ENCODE data around the gene UNC13B. TPM values are rescaled to one million over a fixed set of nuclear protein-coding genes. Genes with fewer than 3 reads are reported as not detected.

The UNC13B gene
- total RNA-seq, 1 experiment from 2014 or later = 9.8 TPM

DNA sequence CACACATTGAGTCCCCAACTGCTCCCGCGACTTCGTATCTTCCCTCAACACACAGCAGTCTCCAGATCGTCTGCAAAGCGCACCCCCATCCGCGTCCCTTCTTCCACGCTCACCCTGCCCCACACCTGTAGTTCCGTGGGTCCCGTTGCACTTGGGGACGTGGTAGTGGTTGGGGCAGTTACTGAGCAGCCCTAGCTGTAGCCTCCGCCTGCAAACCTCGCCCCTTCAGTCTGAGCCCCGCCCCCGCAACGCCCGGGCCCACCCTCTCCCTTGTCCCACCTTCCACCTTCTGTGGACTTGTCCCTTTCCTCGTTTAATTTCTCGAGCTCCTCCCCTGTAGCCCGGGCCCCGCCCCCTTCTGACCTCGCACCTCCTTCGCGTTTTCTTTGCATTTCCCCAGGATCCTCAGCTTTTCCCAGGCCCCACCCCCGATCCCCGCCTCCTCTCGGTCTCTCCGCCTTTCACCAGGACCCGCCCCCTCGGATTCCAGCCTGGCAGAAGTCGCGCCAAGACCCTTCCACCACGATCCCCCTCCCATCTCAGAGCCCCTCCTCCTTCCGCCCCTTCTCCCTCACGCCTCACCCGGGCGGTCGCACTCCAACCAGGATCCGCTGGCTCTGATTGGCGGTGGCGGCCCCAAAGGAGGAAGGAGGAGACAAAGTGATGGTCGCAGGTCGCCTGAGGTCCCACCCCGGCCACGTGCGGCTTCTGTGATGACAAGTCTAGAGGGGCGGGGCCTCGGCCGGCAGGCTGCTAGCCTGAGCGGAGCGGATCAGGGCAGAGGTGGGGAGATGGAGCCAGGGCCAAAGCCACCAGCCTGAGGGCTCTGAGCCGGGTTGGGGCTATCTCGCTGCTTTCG, 45.9 kb upstream of the UNC13B start, which contains the start of gene ATOSB:
Gene ATOSB, minus strand, starts transcription at position 183 of the 859 bp plus-strand sequence. CDS start 7,588 bp downstream, outside the sequence.
- Histone ChIP-seq H4K20me1 (ENCODE audit: low read length) (no peaks in the 10 kb centered on the region), H2AFZ (ENCODE audit: low read length) (peak within 1 kb of the TSS; percentile 93), H3K4me2 (ENCODE audit: low read length) (peak within 1 kb of the TSS; percentile 99), H3K36me3 (ENCODE audit: low read depth, low read length) (no peaks in the 10 kb centered on the region; the same call in 1 of the 2 replicates), H3K27ac (ENCODE audit: low read length) (peak within 1 kb of the TSS; percentile 39), H3K27me3 (ENCODE audit: low read length) (no peaks in the 10 kb centered on the region), H3K4me1 (ENCODE audit: insufficient read depth, low read length) (peaks cover 36% of the 10 kb centered on the region), H3K9me2 (replicated peaks; ENCODE audit: low read length) (no peaks in the 10 kb centered on the region), H3K9me3 (ENCODE audit: low read length) (no peaks in the 10 kb centered on the region), H3F3A (ENCODE audit: low read length, unreplicated experiment) (no peaks in the 10 kb centered on the region), H3K4me3 (ENCODE audit: low read length) (peak within 1 kb of the TSS; percentile 83), H3K9ac (ENCODE audit: low read length) (peak within 1 kb of the TSS; percentile 54), H3K79me2 (ENCODE audit: low read length) (no peaks in the 10 kb centered on the region)
- intact Hi-C loops (cut with micrococcal nuclease) = loop anchor here (1.0 to 5.0 kb wide), 5 partner anchors 46 to 436 kb away; partner anchors contain the start of gene UNC13B
- no TSS peak for BruUV-seq (replicated peaks)
- ChIA-PET POLR2A (ENCODE audit: unreplicated experiment) (interaction anchor here (0.6 kb wide), 1 partner anchor 134 kb away, joined by 7 read pairs; no protein-coding TSS in a partner anchor), CTCF (interaction anchor here (0.6 to 1.7 kb wide), 4 partner anchors 13 to 269 kb away, joined by 3 to 13 read pairs (median 9); partner anchors contain the start of genes STOML2 and UNC13B)
- TF ChIP-seq, protein P1, sequence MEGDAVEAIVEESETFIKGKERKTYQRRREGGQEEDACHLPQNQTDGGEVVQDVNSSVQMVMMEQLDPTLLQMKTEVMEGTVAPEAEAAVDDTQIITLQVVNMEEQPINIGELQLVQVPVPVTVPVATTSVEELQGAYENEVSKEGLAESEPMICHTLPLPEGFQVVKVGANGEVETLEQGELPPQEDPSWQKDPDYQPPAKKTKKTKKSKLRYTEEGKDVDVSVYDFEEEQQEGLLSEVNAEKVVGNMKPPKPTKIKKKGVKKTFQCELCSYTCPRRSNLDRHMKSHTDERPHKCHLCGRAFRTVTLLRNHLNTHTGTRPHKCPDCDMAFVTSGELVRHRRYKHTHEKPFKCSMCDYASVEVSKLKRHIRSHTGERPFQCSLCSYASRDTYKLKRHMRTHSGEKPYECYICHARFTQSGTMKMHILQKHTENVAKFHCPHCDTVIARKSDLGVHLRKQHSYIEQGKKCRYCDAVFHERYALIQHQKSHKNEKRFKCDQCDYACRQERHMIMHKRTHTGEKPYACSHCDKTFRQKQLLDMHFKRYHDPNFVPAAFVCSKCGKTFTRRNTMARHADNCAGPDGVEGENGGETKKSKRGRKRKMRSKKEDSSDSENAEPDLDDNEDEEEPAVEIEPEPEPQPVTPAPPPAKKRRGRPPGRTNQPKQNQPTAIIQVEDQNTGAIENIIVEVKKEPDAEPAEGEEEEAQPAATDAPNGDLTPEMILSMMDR (conservative IDR thresholded peaks at IDR 0.05; ENCODE audit: low read depth, low read length) = no peak
- TF ChIP-seq EZH2phosphoT487 (IDR thresholded peaks at IDR 0.05; ENCODE audit: borderline replicate concordance, low read length) = no peak
- TF ChIP-seq EZH2 (IDR thresholded peaks at IDR 0.05; ENCODE audit: low read length, unreplicated experiment) = no peak
- DNase-seq = peak; percentile 89
- peak; percentile 51 for ATAC-seq

DNA sequence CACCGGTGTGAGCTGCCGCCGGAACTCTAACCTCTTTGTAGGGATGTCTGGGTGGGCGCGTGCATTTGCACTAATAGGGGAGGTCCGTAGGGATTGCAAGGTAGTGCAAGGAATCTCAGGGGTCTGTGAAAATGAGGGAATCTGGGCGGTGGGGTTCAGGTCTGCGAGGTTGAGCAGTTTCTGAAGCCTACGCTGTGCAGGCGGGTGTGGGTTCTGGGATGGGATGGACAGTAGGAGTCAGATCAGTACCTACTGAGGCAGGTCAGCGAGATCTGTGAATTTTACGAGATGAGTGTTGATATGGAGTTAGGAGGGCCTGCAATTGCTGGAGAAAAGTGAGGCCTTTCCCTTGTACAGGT, 45.3 kb upstream of the UNC13B start:
- peaks cover 36% of the 10 kb centered on the region for H3K4me1 ChIP-seq (ENCODE audit: insufficient read depth, low read length)

More for the DNA sequence above, 45.3 kb upstream of the UNC13B start:
- POLR2A ChIA-PET (ENCODE audit: unreplicated experiment) = interaction anchor here (0.6 kb wide), 1 partner anchor 157 kb away, joined by 3 read pairs; no protein-coding TSS in a partner anchor
- TF ChIP-seq, protein P1 (conservative IDR thresholded peaks at IDR 0.05; ENCODE audit: low read depth, low read length) = no peak
- TF ChIP-seq EZH2 (IDR thresholded peaks at IDR 0.05; ENCODE audit: low read length, unreplicated experiment) = no peak
- TF ChIP-seq EZH2phosphoT487 (IDR thresholded peaks at IDR 0.05; ENCODE audit: borderline replicate concordance, low read length) = no peak
- intact Hi-C loops (cut with micrococcal nuclease) = loop anchor here (1.0 to 5.0 kb wide), 5 partner anchors 46 to 436 kb away; partner anchors contain the start of gene UNC13B
- Histone ChIP-seq H4K20me1 (ENCODE audit: low read length) (no peaks in the 10 kb centered on the region), H3F3A (ENCODE audit: low read length, unreplicated experiment) (no peaks in the 10 kb centered on the region), H3K9me2 (replicated peaks; ENCODE audit: low read length) (no peaks in the 10 kb centered on the region), H3K79me2 (ENCODE audit: low read length) (no peaks in the 10 kb centered on the region), H3K27ac (ENCODE audit: low read length) (peak overlapping the region; percentile 36), H3K4me2 (ENCODE audit: low read length) (peak overlapping the region; percentile 99), H3K4me3 (ENCODE audit: low read length) (peak overlapping the region; percentile 83), H3K9ac (ENCODE audit: low read length) (peak overlapping the region; percentile 54), H3K36me3 (ENCODE audit: low read depth, low read length) (no peaks in the 10 kb centered on the region; the same call in 1 of the 2 replicates), H3K27me3 (ENCODE audit: low read length) (no peaks in the 10 kb centered on the region), H2AFZ (ENCODE audit: low read length) (peak overlapping the region; percentile 93), H3K9me3 (ENCODE audit: low read length) (no peaks in the 10 kb centered on the region)
- TSS peak; percentile 21 for BruUV-seq (replicated peaks)
- DNase-seq (no peak), ATAC-seq (peak; percentile 2)
- CTCF ChIA-PET = interaction anchor here (1.7 kb wide), 1 partner anchor 142 kb away, joined by 11 read pairs; no protein-coding TSS in a partner anchor
